H9 (cell line): ENCODE data around the gene DDX6. TPM values are rescaled to one million over a fixed set of nuclear protein-coding genes. Genes with fewer than 3 reads are reported as not detected.

Experiments
- DNase-seq: peaks from one replicate; pipeline ENCODE4 v3.0.0-alpha.2; 2017
- H2AFZ ChIP-seq: one replicate; pipeline ENCODE4 v1.6.1; 2013; ENCODE audit warnings: mild to moderate bottlenecking, low read length, control low read depth, moderate library complexity
- H2AK5ac ChIP-seq: 2 replicates; pipeline ENCODE4 v1.6.1; 2013; ENCODE audit warnings: low read length, control low read depth, mixed read lengths; ENCODE audit not compliant: insufficient read length
- H2BK120ac ChIP-seq: one replicate; pipeline ENCODE4 v1.6.1; 2013; ENCODE audit warnings: low read depth, mild to moderate bottlenecking, low read length, control low read depth, inconsistent platforms; ENCODE audit not compliant: poor library complexity, severe bottlenecking
- H2BK12ac ChIP-seq: 2 replicates; pipeline ENCODE4 v1.6.1; 2013; ENCODE audit warnings: low read length, control low read depth, mixed read lengths, low read depth; ENCODE audit not compliant: insufficient read length
- H2BK15ac ChIP-seq: 2 replicates; pipeline ENCODE4 v1.6.1; 2013; ENCODE audit warnings: low read depth, low read length, control low read depth
- H2BK20ac ChIP-seq: one replicate; pipeline ENCODE4 v1.6.1; 2013; ENCODE audit warnings: low read depth, mild to moderate bottlenecking, low read length, control low read depth, inconsistent platforms; ENCODE audit not compliant: poor library complexity, severe bottlenecking
- H2BK5ac ChIP-seq: 2 replicates; pipeline ENCODE4 v1.6.1; 2013; ENCODE audit warnings: low read length, control low read depth, mixed read lengths; ENCODE audit not compliant: insufficient read length
- H3K14ac ChIP-seq: 2 replicates; pipeline ENCODE4 v1.6.1; 2013; ENCODE audit warnings: low read length, control low read depth; ENCODE audit not compliant: insufficient read depth
- H3K18ac ChIP-seq: 2 replicates; pipeline ENCODE4 v1.6.1; 2013; ENCODE audit warnings: low read depth, mild to moderate bottlenecking, mixed read lengths, low read length, control low read depth; ENCODE audit not compliant: insufficient read length
- H3K23ac ChIP-seq: 2 replicates; pipeline ENCODE4 v1.6.1; 2013; ENCODE audit warnings: low read length, control low read depth, mixed read lengths, low read depth; ENCODE audit not compliant: insufficient read length
- H3K23me2 ChIP-seq: 2 replicates; pipeline ENCODE4 v1.6.1; 2013; ENCODE audit warnings: low read depth, mild to moderate bottlenecking, mixed read lengths, low read length, control low read depth; ENCODE audit not compliant: insufficient read length, poor library complexity, severe bottlenecking
- H3K27ac ChIP-seq: 2 replicates; pipeline ENCODE4 v1.5.1; 2013; ENCODE audit warnings: low read length, control low read depth, mixed read lengths, low read depth; ENCODE audit not compliant: insufficient read length
- H3K27me3 ChIP-seq: 2 replicates; pipeline ENCODE4 v1.6.1; 2013; ENCODE audit warnings: low read length, control low read depth, inconsistent platforms; ENCODE audit not compliant: insufficient read depth
- H3K4ac ChIP-seq: 2 replicates; pipeline ENCODE4 v1.6.1; 2013; ENCODE audit warnings: low read depth, mild to moderate bottlenecking, control low read depth, inconsistent platforms, low read length, moderate library complexity
- H3K4me1 ChIP-seq: 2 replicates; pipeline ENCODE4 v1.6.1; 2013; ENCODE audit warnings: low read length, control low read depth, inconsistent platforms; ENCODE audit not compliant: insufficient read depth
- H3K4me2 ChIP-seq: 2 replicates; pipeline ENCODE4 v1.6.1; 2013; ENCODE audit warnings: low read length, control low read depth, mixed read lengths; ENCODE audit not compliant: insufficient read length, insufficient read depth
- H3K56ac ChIP-seq: 2 replicates; pipeline ENCODE4 v1.6.1; 2013; ENCODE audit warnings: low read depth, mild to moderate bottlenecking, mixed read lengths, low read length, control low read depth; ENCODE audit not compliant: insufficient read length
- H3K79me1 ChIP-seq: 2 replicates; pipeline ENCODE4 v1.6.1; 2013; ENCODE audit warnings: low read depth, mild to moderate bottlenecking, moderate library complexity, low read length, control low read depth, inconsistent platforms; ENCODE audit not compliant: insufficient read depth, poor library complexity, severe bottlenecking
- H3K79me2 ChIP-seq: 2 replicates; pipeline ENCODE4 v1.6.1; 2013; ENCODE audit warnings: low read length, control low read depth, inconsistent platforms; ENCODE audit not compliant: insufficient read depth
- H3K9ac ChIP-seq: 2 replicates; pipeline ENCODE4 v1.6.1; 2013; ENCODE audit warnings: low read length, control low read depth, mixed read lengths; ENCODE audit not compliant: insufficient read length; ENCODE audit errors: extremely low read depth
- H3K9me3 ChIP-seq: one replicate; pipeline ENCODE4 v1.6.1; 2013; ENCODE audit warnings: low read depth, low read length, inconsistent platforms; ENCODE audit not compliant: control insufficient read depth
- H3T11ph ChIP-seq: one replicate; pipeline ENCODE4 v1.6.1; 2013; ENCODE audit warnings: mild to moderate bottlenecking, low read length, control low read depth, inconsistent platforms
- H4K20me1 ChIP-seq: one replicate; pipeline ENCODE4 v1.6.1; 2013; ENCODE audit not compliant: control insufficient read depth, insufficient read length, insufficient read depth
- H4K5ac ChIP-seq: 2 replicates; pipeline ENCODE4 v1.6.1; 2013; ENCODE audit warnings: low read depth, mild to moderate bottlenecking, mixed read lengths, low read length, control low read depth; ENCODE audit not compliant: insufficient read length
- H4K8ac ChIP-seq: replicated peaks from 2 replicates; pipeline ENCODE4 v1.6.1; 2013; ENCODE audit warnings: low read length, control low read depth, mixed read lengths, low read depth; ENCODE audit not compliant: insufficient read length
- H4K91ac ChIP-seq: 2 replicates; pipeline ENCODE4 v1.6.1; 2013; ENCODE audit warnings: low read depth, mild to moderate bottlenecking, moderate library complexity, mixed read lengths, low read length, control low read depth; ENCODE audit not compliant: insufficient read length
- H3K27ac Mint-ChIP-seq, 3 experiments: 2 replicates in 2 of 3; 3 replicates in 1 of 3; pipeline ENCODE4 v1.8.0; 2020 to 2021; ENCODE audit warnings: mixed read lengths in 3 of 3, mild to moderate bottlenecking in 1 of 3, moderate library complexity in 1 of 3
- H3K27me3 Mint-ChIP-seq: 2 replicates; pipeline ENCODE4 v1.8.0; 2021; ENCODE audit warnings: low read depth, mild to moderate bottlenecking, moderate library complexity, mixed read lengths
- H3K36me3 Mint-ChIP-seq, 3 experiments: 2 replicates in 2 of 3; 3 replicates in 1 of 3; pipeline ENCODE4 v1.8.0; 2020 to 2021; ENCODE audit warnings: low read depth in 3 of 3, mixed read lengths in 3 of 3; ENCODE audit not compliant: insufficient read depth in 1 of 3
- H3K4me1 Mint-ChIP-seq, 2 experiments: 2 replicates each; pipeline ENCODE4 v1.8.0; 2020; ENCODE audit warnings: mixed read lengths in 2 of 2
- H3K4me3 Mint-ChIP-seq, 2 experiments: 2 replicates in 1 of 2; 3 replicates in 1 of 2; pipeline ENCODE4 v1.8.0; 2020 to 2021; ENCODE audit warnings: mild to moderate bottlenecking in 2 of 2, mixed read lengths in 2 of 2, moderate library complexity in 1 of 2
- H3K9me3 Mint-ChIP-seq, 2 experiments: 2 replicates in 1 of 2; 3 replicates in 1 of 2; pipeline ENCODE4 v1.8.0; 2020; ENCODE audit warnings: mild to moderate bottlenecking in 2 of 2, mixed read lengths in 2 of 2, moderate library complexity in 1 of 2
- WGBS: extraction: QIAGEN DNeasy Blood & Tissue Kit; methylation state at CpG from one replicate; pipeline ENCODE4 v1.1.7; 2013; ENCODE audit warnings: missing lambda C conversion rate, low lambda C conversion rate, mixed read lengths; ENCODE audit not compliant: insufficient read length; ENCODE audit errors: extremely low coverage; 5-methylcytosine and 5-hydroxymethylcytosine counted together
- total RNA-seq: library from RNA; stranded (reverse); gene quantifications from 2 replicates; pipeline ENCODE4 v1.2.1, GENCODE V29; 2021
- TF ChIP-seq, protein P1 (sequence below): fragments of 200-600 bp; sonication (generic); conservative IDR thresholded peaks from 3 replicates; pipeline ENCODE4 v1.8.0; 2021; ENCODE audit warnings: antibody characterized with exemption, mild to moderate bottlenecking

DDX6 gene
- total RNA-seq, 1 experiment from 2014 or later, result 221 TPM

DNA sequence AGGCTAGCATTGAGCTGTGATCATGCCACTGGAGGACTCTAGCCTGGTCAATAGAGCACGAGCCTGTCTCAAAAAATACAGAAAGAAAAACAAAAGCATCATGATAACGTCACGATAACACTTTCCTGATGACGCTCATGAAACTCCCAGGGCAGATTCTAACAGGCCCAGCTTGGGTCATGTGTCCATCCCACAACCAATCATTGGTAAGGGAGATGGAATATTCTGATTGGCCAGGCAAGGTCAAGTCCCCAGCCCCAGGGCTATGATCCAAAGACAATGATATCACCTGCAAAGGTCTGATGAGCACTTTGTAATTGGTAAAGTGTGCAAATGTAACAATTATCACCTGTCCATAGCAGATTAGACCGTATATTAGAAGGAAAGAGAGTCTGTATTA, 21.5 kb upstream of the DDX6 start:
- Histone ChIP-seq H3K18ac (no peak overlapping the region), H3K9me3 (no peaks in the 10 kb centered on the region), H3T11ph (no peak overlapping the region), H2AK5ac (no peak overlapping the region), H4K91ac (no peak overlapping the region), H2BK120ac (no peak overlapping the region), H3K4me2 (no peak overlapping the region), H3K23me2 (no peaks in the 10 kb centered on the region), H2BK5ac (no peak overlapping the region), H4K20me1 (no peaks in the 10 kb centered on the region), H2AFZ (no peak overlapping the region), H3K4ac (no peak overlapping the region), H2BK15ac (no peak overlapping the region), H3K14ac (no peak overlapping the region), H3K79me2 (no peaks in the 10 kb centered on the region), H2BK12ac (no peak overlapping the region), H3K27ac (no peak overlapping the region), H4K5ac (no peak overlapping the region), H3K56ac (no peak overlapping the region), H3K4me1 (no peaks in the 10 kb centered on the region), H3K79me1 (no peaks in the 10 kb centered on the region), H4K8ac (no peak overlapping the region), H3K9ac (no peak overlapping the region), H3K27me3 (no peaks in the 10 kb centered on the region), H3K23ac (no peak overlapping the region), H2BK20ac (no peak overlapping the region)
- WGBS, result no CpG with 5 or more reads among the region's 5 CpGs
- Mint-ChIP-seq H3K4me3 (no peak overlapping the region), H3K36me3 (no peaks in the 10 kb centered on the region), H3K27ac (no peak overlapping the region), H3K4me1 (no peaks in the 10 kb centered on the region), H3K9me3 (peaks cover 5 to 6% of the 10 kb centered on the region in 2 experiments), H3K27me3 (peaks cover 1% of the 10 kb centered on the region; the same call in 1 of the 2 replicates)
- TF ChIP-seq, protein P1, sequence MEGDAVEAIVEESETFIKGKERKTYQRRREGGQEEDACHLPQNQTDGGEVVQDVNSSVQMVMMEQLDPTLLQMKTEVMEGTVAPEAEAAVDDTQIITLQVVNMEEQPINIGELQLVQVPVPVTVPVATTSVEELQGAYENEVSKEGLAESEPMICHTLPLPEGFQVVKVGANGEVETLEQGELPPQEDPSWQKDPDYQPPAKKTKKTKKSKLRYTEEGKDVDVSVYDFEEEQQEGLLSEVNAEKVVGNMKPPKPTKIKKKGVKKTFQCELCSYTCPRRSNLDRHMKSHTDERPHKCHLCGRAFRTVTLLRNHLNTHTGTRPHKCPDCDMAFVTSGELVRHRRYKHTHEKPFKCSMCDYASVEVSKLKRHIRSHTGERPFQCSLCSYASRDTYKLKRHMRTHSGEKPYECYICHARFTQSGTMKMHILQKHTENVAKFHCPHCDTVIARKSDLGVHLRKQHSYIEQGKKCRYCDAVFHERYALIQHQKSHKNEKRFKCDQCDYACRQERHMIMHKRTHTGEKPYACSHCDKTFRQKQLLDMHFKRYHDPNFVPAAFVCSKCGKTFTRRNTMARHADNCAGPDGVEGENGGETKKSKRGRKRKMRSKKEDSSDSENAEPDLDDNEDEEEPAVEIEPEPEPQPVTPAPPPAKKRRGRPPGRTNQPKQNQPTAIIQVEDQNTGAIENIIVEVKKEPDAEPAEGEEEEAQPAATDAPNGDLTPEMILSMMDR, result no peak
- DNase-seq, result no peak
